GM23248 (cell line): Measurements from ENCODE around the gene BCO1.

ENCODE experiments used
- EZH2 ChIP-seq: fragments of 200-600 bp; sonication (generic); IDR thresholded peaks from 2 replicates; pipeline ENCODE4 v1.6.1; 2018; ENCODE audit warnings: antibody characterized with exemption, mild to moderate bottlenecking; ENCODE audit not compliant: insufficient read depth, poor library complexity, severe bottlenecking
- EZH2phosphoT487 ChIP-seq: fragments of 200-600 bp; sonication (generic); IDR thresholded peaks from 2 replicates; pipeline ENCODE4 v1.6.1; 2018; ENCODE audit warnings: antibody characterized with exemption, moderate library complexity, mild to moderate bottlenecking, low read depth; ENCODE audit not compliant: insufficient read depth

DNA sequence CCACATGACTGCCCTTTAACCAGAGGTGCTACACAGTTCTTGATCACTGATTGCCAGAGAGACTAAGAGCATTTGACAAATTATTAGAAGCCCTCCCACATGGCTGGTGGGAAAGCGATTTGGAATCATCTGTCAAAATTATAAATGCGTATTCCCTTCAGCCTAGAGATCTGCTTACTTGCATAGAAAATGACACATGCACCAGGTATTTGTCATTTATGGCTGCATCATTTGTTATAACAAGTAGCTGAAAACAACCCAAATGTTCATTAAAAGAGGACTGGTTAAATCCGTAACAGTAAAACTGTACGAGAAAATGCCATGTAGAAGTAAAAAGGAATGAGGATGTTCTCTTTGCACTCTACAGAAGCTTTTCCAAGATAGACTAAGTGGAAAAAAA is 21.4 kb downstream of the BCO1 start:
- TF ChIP-seq EZH2phosphoT487 (no peak), EZH2 (no peak)
